Peyer's patch (tissue), 4 donors: Measurements from ENCODE around the gene SH3PXD2B.

ENCODE experiments used
- CTCF ChIP-seq, 6 experiments: fragments of 450-650 bp in 4 of 6; fragments of 200-600 bp in 2 of 6; sonication (generic) in 1 of 6; IDR thresholded peaks; one replicate each; pipeline ENCODE4 v1.5.1; 2017 to 2019; ENCODE audit warnings: antibody characterized with exemption in 6 of 6, mild to moderate bottlenecking in 3 of 6, moderate library complexity in 1 of 6
- POLR2A ChIP-seq, 2 donors: fragments of 450-650 bp; IDR thresholded peaks; one replicate each; pipeline ENCODE4 v1.5.1; 2017; ENCODE audit warnings: antibody characterized with exemption in 2 of 2, mild to moderate bottlenecking in 2 of 2, moderate library complexity in 2 of 2

- TF ChIP-seq CTCF (IDR thresholded peaks at IDR 0.05), result no peak
- TF ChIP-seq POLR2A (IDR thresholded peaks at IDR 0.05), result no peak
Measured at GRCh38 chr5:172385010-172385563, 69.2 kb downstream of the SH3PXD2B start.
